IMR-90 (cell line): Measurements from ENCODE around the gene LIG1. TPM values are rescaled to one million over a fixed set of nuclear protein-coding genes. Genes with fewer than 3 reads are reported as not detected.

Source experiments
- ATAC-seq: fragments of 200-7000 bp; cut with Tn5 transposase; 2 replicates; pipeline ENCODE4 v1.9.1; 2020; ENCODE audit warnings: low read depth, mild to moderate bottlenecking, moderate library complexity
- BruUV-seq: library from RNA; stranded (reverse); fragments of 400-500 nt; replicated peaks from 2 replicates; lab custom pipeline; 2021; lab: Mats Ljungman, UMichigan
- CTCF ChIA-PET: fragments of 300-600 bp; formaldehyde crosslinking; extraction: SDS; loops from one replicate; lab custom pipeline; 2021; ENCODE audit warnings: antibody characterized with exemption; lab: Yijun Ruan, JAX
- POLR2A ChIA-PET: fragments of 300-600 bp; sonication (Branson Sonifier 250); formaldehyde crosslinking; loops from one replicate; lab custom pipeline; 2022; ENCODE audit warnings: antibody characterized with exemption; ENCODE audit not compliant: unreplicated experiment; lab: Charles Lee
- DNase-seq: peaks from one replicate; pipeline ENCODE4 v3.0.0; 2013
- H2AFZ ChIP-seq: replicated peaks from 2 replicates; pipeline ENCODE3; 2013; ENCODE audit warnings: low read length, mild to moderate bottlenecking; ENCODE audit not compliant: poor library complexity
- H2AK5ac ChIP-seq: 2 replicates; pipeline ENCODE4 v1.6.1; 2013; ENCODE audit warnings: low read depth, low read length, inconsistent platforms
- H2AK9ac ChIP-seq: replicated peaks from 2 replicates; pipeline ENCODE3; 2013; ENCODE audit warnings: mild to moderate bottlenecking, low read depth, low read length, moderate library complexity; ENCODE audit not compliant: poor library complexity
- H2BK120ac ChIP-seq: 2 replicates; pipeline ENCODE4 v1.6.1; 2013; ENCODE audit warnings: low read depth, low read length, inconsistent platforms
- H2BK15ac ChIP-seq: 3 replicates; pipeline ENCODE4 v1.6.1; 2013; ENCODE audit warnings: low read depth, low read length, inconsistent platforms
- H2BK20ac ChIP-seq: 2 replicates; pipeline ENCODE4 v1.6.1; 2013; ENCODE audit warnings: low read depth, mild to moderate bottlenecking, inconsistent platforms, low read length, moderate library complexity
- H2BK5ac ChIP-seq: 2 replicates; pipeline ENCODE4 v1.6.1; 2013; ENCODE audit warnings: mild to moderate bottlenecking, low read depth, low read length, inconsistent platforms; ENCODE audit not compliant: poor library complexity, severe bottlenecking
- H3K14ac ChIP-seq: replicated peaks from 2 replicates; pipeline ENCODE4 v1.6.1; 2013; ENCODE audit warnings: low read depth, low read length, inconsistent platforms
- H3K18ac ChIP-seq: 2 replicates; pipeline ENCODE4 v1.6.1; 2013; ENCODE audit warnings: low read depth, low read length, control low read depth
- H3K23ac ChIP-seq: 2 replicates; pipeline ENCODE4 v1.6.1; 2013; ENCODE audit warnings: low read depth, low read length, inconsistent platforms
- H3K27ac ChIP-seq: 2 replicates; pipeline ENCODE4 v1.5.1; 2013; ENCODE audit warnings: mild to moderate bottlenecking, control low read depth, low read length; ENCODE audit not compliant: insufficient read depth
- H3K27me3 ChIP-seq: 2 replicates; pipeline ENCODE4 v1.6.1; 2013; ENCODE audit warnings: low read length; ENCODE audit not compliant: control insufficient read depth, insufficient read depth
- H3K36me3 ChIP-seq: 2 replicates; pipeline ENCODE4 v1.6.1; 2013; ENCODE audit warnings: low read length, mixed read lengths; ENCODE audit not compliant: control insufficient read depth, insufficient read depth
- H3K4ac ChIP-seq: 2 replicates; pipeline ENCODE4 v1.6.1; 2013; ENCODE audit warnings: low read depth, low read length, inconsistent platforms
- H3K4me1 ChIP-seq: 2 replicates; pipeline ENCODE4 v1.6.1; 2013; ENCODE audit warnings: low read length, mixed read lengths; ENCODE audit not compliant: control insufficient read depth, insufficient read depth
- H3K4me2 ChIP-seq: 2 replicates; pipeline ENCODE4 v1.6.1; 2013; ENCODE audit warnings: low read depth, mild to moderate bottlenecking, control low read depth, low read length, moderate library complexity
- H3K4me3 ChIP-seq: 2 replicates; pipeline ENCODE4 v1.5.1; 2013; ENCODE audit warnings: low read depth, mild to moderate bottlenecking, control low read depth, low read length, moderate library complexity; ENCODE audit not compliant: insufficient read depth
- H3K56ac ChIP-seq: 2 replicates; pipeline ENCODE4 v1.6.1; 2013; ENCODE audit warnings: low read length, inconsistent platforms; ENCODE audit not compliant: insufficient read depth; ENCODE audit errors: extremely low read depth
- H3K79me1 ChIP-seq, 2 experiments: 2 replicates each; pipeline ENCODE4 v1.6.1; 2013; ENCODE audit warnings: low read length in 2 of 2, inconsistent platforms in 1 of 2, low read depth in 1 of 2
- H3K9ac ChIP-seq: 2 replicates; pipeline ENCODE4 v1.6.1; 2013; ENCODE audit warnings: low read depth, low read length, control low read depth
- H3K9me1 ChIP-seq: 2 replicates; pipeline ENCODE4 v1.6.1; 2013; ENCODE audit warnings: low read length, inconsistent platforms; ENCODE audit not compliant: insufficient read depth
- H3K9me3 ChIP-seq: 2 replicates; pipeline ENCODE4 v1.6.1; 2013; ENCODE audit warnings: low read length; ENCODE audit not compliant: control insufficient read depth, insufficient read depth
- H4K20me1 ChIP-seq: 2 replicates; pipeline ENCODE4 v1.6.1; 2013; ENCODE audit warnings: low read length, inconsistent platforms; ENCODE audit not compliant: insufficient read depth
- H4K5ac ChIP-seq: 2 replicates; pipeline ENCODE4 v1.6.1; 2013; ENCODE audit warnings: mild to moderate bottlenecking, low read depth, low read length, control low read depth
- H4K8ac ChIP-seq, 2 experiments: 2 replicates each; pipeline ENCODE4 v1.6.1; 2013; ENCODE audit warnings: low read depth in 2 of 2, low read length in 2 of 2, control low read depth in 1 of 2, inconsistent platforms in 1 of 2
- H4K91ac ChIP-seq: 2 replicates; pipeline ENCODE4 v1.6.1; 2013; ENCODE audit warnings: low read depth, low read length, inconsistent platforms; ENCODE audit not compliant: insufficient read depth
- BHLHE40 ChIP-seq: fragments of 150-350 bp; IDR thresholded peaks from 2 replicates; pipeline ENCODE4 v1.6.1; 2016; ENCODE audit warnings: mild to moderate bottlenecking, low read depth, low read length
- CEBPB ChIP-seq: IDR thresholded peaks from 2 replicates; pipeline ENCODE4 v1.6.1; 2012; ENCODE audit warnings: low read depth, low read length, improper control_type of control experiment
- ELK1 ChIP-seq: fragments of 150-350 bp; IDR thresholded peaks from 2 replicates; pipeline ENCODE4 v1.6.1; 2016; ENCODE audit warnings: low read depth, mild to moderate bottlenecking, low read length, moderate library complexity, borderline replicate concordance
- FOS ChIP-seq: fragments of 150-350 bp; IDR thresholded peaks from 2 replicates; pipeline ENCODE4 v1.6.1; 2016; ENCODE audit warnings: low read depth, low read length
- MAZ ChIP-seq: IDR thresholded peaks from 2 replicates; pipeline ENCODE4 v1.6.1; 2012; ENCODE audit warnings: low read depth, mild to moderate bottlenecking, low read length, improper control_type of control experiment, moderate library complexity, borderline replicate concordance
- MXI1 ChIP-seq: IDR thresholded peaks from 2 replicates; pipeline ENCODE4 v1.6.1; 2012; ENCODE audit warnings: low read depth, mild to moderate bottlenecking, low read length, moderate library complexity, borderline replicate concordance
- NFE2L2 ChIP-seq: fragments of 150-350 bp; IDR thresholded peaks from 2 replicates; pipeline ENCODE4 v1.6.1; 2016; ENCODE audit warnings: low read depth, mild to moderate bottlenecking, low read length
- RAD21 ChIP-seq: IDR thresholded peaks from 2 replicates; pipeline ENCODE4 v1.6.1; 2012; ENCODE audit warnings: low read length, improper control_type of control experiment
- RFX5 ChIP-seq: IDR thresholded peaks from 2 replicates; pipeline ENCODE4 v1.8.0; 2012; ENCODE audit warnings: low read depth, mild to moderate bottlenecking, low read length, moderate library complexity
- SMC3 ChIP-seq: fragments of 150-350 bp; IDR thresholded peaks from 2 replicates; pipeline ENCODE4 v1.6.1; 2016; ENCODE audit warnings: low read depth, mild to moderate bottlenecking, antibody characterized with exemption, low read length, moderate library complexity
- USF2 ChIP-seq: fragments of 150-350 bp; IDR thresholded peaks from 2 replicates; pipeline ENCODE4 v1.6.1; 2017; ENCODE audit warnings: mild to moderate bottlenecking, antibody characterized with exemption, low read length, low read depth
- WGBS, 2 experiments: methylation state at CpG; one replicate each; pipeline versions ENCODE4 v1.1.5 to v1.1.7; 2013; ENCODE audit warnings: missing lambda C conversion rate in 2 of 2; ENCODE audit not compliant: insufficient read length in 1 of 2; ENCODE audit errors: extremely low coverage in 2 of 2; 5-methylcytosine and 5-hydroxymethylcytosine counted together
- dilution Hi-C: fragments of 300-500 bp; cut with HindIII; formaldehyde crosslinking; loops from one replicate; pipeline ENCODE4 v1.14.3; 2018; ENCODE audit warnings: low sequenced_read_pairs; ENCODE audit not compliant: unreplicated experiment
- in situ Hi-C: fragments of 300-500 bp; cut with MboI; formaldehyde crosslinking; loops from 3 replicates; pipeline ENCODE4 v1.14.3; 2019; ENCODE audit warnings: low sequenced_read_pairs, inconsistent platforms, mixed read lengths
- intact Hi-C: fragments of 100-400 bp; cut with micrococcal nuclease; formaldehyde crosslinking; loops from 2 replicates; pipeline ENCODE4 v1.10.0; 2022
- polyA plus RNA-seq, 3 experiments: library from polyadenylated mRNA; depleted of rRNA; stranded (reverse); fragments of >200 nt; gene quantifications; 2 replicates each; pipeline ENCODE4 v1.2.3, GENCODE V29; 2012; ENCODE audit warnings: low replicate concordance in 1 of 3
- total RNA-seq: library from RNA; depleted of rRNA; stranded (reverse); fragments of >200 nt; gene quantifications from 2 replicates; pipeline ENCODE4 v1.2.3, GENCODE V29; 2012

Gene LIG1
- total and polyA plus RNA-seq, 2 of the 4 experiments (the other 2 are of a cell fraction): 24.9 to 34.0 TPM

- Histone ChIP-seq H3K27ac (no peak overlapping the region), H3K9ac (no peak overlapping the region), H4K20me1 (no peaks in the 10 kb centered on the region; the same call in 1 of the 2 replicates), H2BK5ac (no peak overlapping the region), H2BK20ac (no peak overlapping the region), H3K9me3 (no peaks in the 10 kb centered on the region), H3K9me1 (no peaks in the 10 kb centered on the region; the same call in 1 of the 2 replicates), H3K4me2 (no peak overlapping the region), H2AK5ac (no peak overlapping the region; the same call in 1 of the 2 replicates), H3K4me3 (no peak overlapping the region), H2BK15ac (no peak overlapping the region), H2AFZ (no peak overlapping the region), H3K79me1 (no peaks in the 10 kb centered on the region), H3K4me1 (no peaks in the 10 kb centered on the region), H3K27me3 (no peaks in the 10 kb centered on the region), H3K23ac (no peak overlapping the region), H3K4ac (no peak overlapping the region), H2BK120ac (no peak overlapping the region), H4K91ac (no peak overlapping the region), H3K56ac (no peak overlapping the region), H3K14ac (no peak overlapping the region), H4K8ac (no peak overlapping the region), H3K36me3 (peaks cover 12% of the 10 kb centered on the region), H3K18ac (no peak overlapping the region), H2AK9ac (no peak overlapping the region), H4K5ac (no peak overlapping the region)
- ChIA-PET POLR2A (no interaction called here), CTCF (no interaction called here)
- intact Hi-C loops: no loop called here
- BruUV-seq: no TSS peak
- DNase-seq (no peak), ATAC-seq (no peak)
- in situ Hi-C loops: no loop called here
- dilution Hi-C loops: no loop called here
- 91% methylated on average over 6 of the region's 8 CpGs; no CpG with 5 or more reads in 1 of the 2 experiments for WGBS, 2 experiments
- TF ChIP-seq CEBPB: no peak
- TF ChIP-seq NFE2L2: no peak
- no peak for TF ChIP-seq ELK1
- no peak for TF ChIP-seq RAD21
- TF ChIP-seq USF2: no peak
- no peak for TF ChIP-seq FOS
- TF ChIP-seq MAZ: no peak
- TF ChIP-seq RFX5: no peak
- TF ChIP-seq BHLHE40: no peak
- TF ChIP-seq MXI1: no peak
- no peak for TF ChIP-seq SMC3
These were observed 34.7 kb downstream of the LIG1 start for GRCh38 chr19:48135411-48135810.
